Colon (tissue), 2 donors: ENCODE measurements around the gene LZTR1.

Experiments used
- FAIRE-seq: peaks from 2 replicates; lab custom pipeline; 2012; peaks lifted over from hg19 to GRCh38; lab: Jason Lieb, UNC
- donor health status: control.
- donor health status: control.

The LZTR1 gene

GRCh38 chr22:20951151-20951931 is 30.8 kb upstream of the LZTR1 start:
- FAIRE-seq = no peak

GRCh38 chr22:20951932-20952380 is 30.1 kb upstream of the LZTR1 start:
- no peak for FAIRE-seq

GRCh38 chr22:20952544-20953341 is 29.4 kb upstream of the LZTR1 start:
- FAIRE-seq = no peak

GRCh38 chr22:20953342-20953608 is 28.8 kb upstream of the LZTR1 start:
- FAIRE-seq = no peak

GRCh38 chr22:20953668-20954500 is 28.2 kb upstream of the LZTR1 start:
- FAIRE-seq = no peak

- FAIRE-seq = no peak
Measured at GRCh38 chr22:20955548-20955947, 26.5 kb upstream of the LZTR1 start.

GRCh38 chr22:20956258-20957101 is 25.6 kb upstream of the LZTR1 start:
- no peak for FAIRE-seq

GRCh38 chr22:20957102-20957682 is 24.9 kb upstream of the LZTR1 start:
- no peak for FAIRE-seq

- FAIRE-seq = no peak
Measured at GRCh38 chr22:20957683-20958431, 24.2 kb upstream of the LZTR1 start.

GRCh38 chr22:20959578-20960461 is 22.3 kb upstream of the LZTR1 start:
- no peak for FAIRE-seq

- no peak for FAIRE-seq
Measured at GRCh38 chr22:20960609-20961008, 21.5 kb upstream of the LZTR1 start.

GRCh38 chr22:20962491-20962945 is 19.6 kb upstream of the LZTR1 start:
- no peak for FAIRE-seq

- no peak for FAIRE-seq
Measured at GRCh38 chr22:20963201-20964052, 18.7 kb upstream of the LZTR1 start.

- FAIRE-seq = no peak
Measured at GRCh38 chr22:20964090-20964798, 17.9 kb upstream of the LZTR1 start.

GRCh38 chr22:20964799-20965103 is 17.3 kb upstream of the LZTR1 start:
- no peak for FAIRE-seq

- FAIRE-seq = no peak
Measured at GRCh38 chr22:20965104-20965887, 16.8 kb upstream of the LZTR1 start.
